PC-9 (cell line): ENCODE measurements around the gene ANKDD1A. TPM values are rescaled to one million over a fixed set of nuclear protein-coding genes. Genes with fewer than 3 reads are reported as not detected.

Experiments
- BruUV-seq: library from RNA; stranded (reverse); fragments of 400-500 nt; replicated peaks from 2 replicates; lab custom pipeline; 2021; lab: Mats Ljungman, UMichigan
- CTCF ChIA-PET: fragments of 300-600 bp; sonication (Branson Sonifier 250); formaldehyde crosslinking; loops from one replicate; lab custom pipeline; 2022; ENCODE audit warnings: antibody characterized with exemption; lab: Charles Lee
- POLR2A ChIA-PET: fragments of 300-600 bp; sonication (Branson Sonifier 250); formaldehyde crosslinking; loops from one replicate; lab custom pipeline; 2022; ENCODE audit warnings: antibody characterized with exemption; ENCODE audit not compliant: unreplicated experiment; lab: Charles Lee
- DNase-seq, 2 experiments: peaks; one replicate each; pipeline versions ENCODE4 v3.0.0 to v3.0.0-alpha.2; 2015 to 2022; ENCODE audit warnings: mixed read lengths in 1 of 2
- H2AFZ ChIP-seq: fragments of 200-600 bp; sonication (generic); 2 replicates; pipeline ENCODE4 v1.8.1; 2017; ENCODE audit warnings: antibody characterized with exemption
- H3F3A ChIP-seq: fragments of 200-600 bp; sonication (generic); 2 replicates; pipeline ENCODE4 v1.8.1; 2017; ENCODE audit warnings: antibody characterized with exemption, mild to moderate bottlenecking, low read depth; ENCODE audit not compliant: insufficient read depth
- H3K27ac ChIP-seq: fragments of 200-600 bp; sonication (generic); 2 replicates; pipeline ENCODE4 v1.6.1; 2016; ENCODE audit warnings: mixed run types
- H3K27me3 ChIP-seq: fragments of 200-600 bp; sonication (generic); 2 replicates; pipeline ENCODE4 v1.6.1; 2016; ENCODE audit warnings: low read depth, mixed run types; ENCODE audit not compliant: insufficient read depth
- H3K36me3 ChIP-seq: fragments of 200-600 bp; sonication (generic); 2 replicates; pipeline ENCODE4 v1.6.1; 2016; ENCODE audit warnings: low read depth, mixed run types
- H3K4me1 ChIP-seq: fragments of 200-600 bp; sonication (generic); replicated peaks from 2 replicates; pipeline ENCODE4 v1.6.1; 2016; ENCODE audit warnings: mixed run types; ENCODE audit not compliant: insufficient read depth
- H3K4me2 ChIP-seq: fragments of 200-600 bp; sonication (generic); 2 replicates; pipeline ENCODE4 v1.6.1; 2017; ENCODE audit warnings: mixed run types
- H3K4me3 ChIP-seq: fragments of 200-600 bp; sonication (generic); 2 replicates; pipeline ENCODE4 v1.6.1; 2016; ENCODE audit warnings: mixed run types
- H3K79me2 ChIP-seq: fragments of 200-600 bp; sonication (generic); 2 replicates; pipeline ENCODE4 v1.6.1; 2017; ENCODE audit warnings: low read depth, mixed run types
- H3K9me2 ChIP-seq: fragments of 200-600 bp; sonication (generic); 2 replicates; pipeline ENCODE4 v1.8.1; 2017; ENCODE audit warnings: mild to moderate bottlenecking; ENCODE audit not compliant: insufficient read depth
- H3K9me3 ChIP-seq: fragments of 200-600 bp; sonication (generic); 2 replicates; pipeline ENCODE4 v1.8.1; 2016; ENCODE audit warnings: low read depth; ENCODE audit not compliant: insufficient read depth
- H4K20me1 ChIP-seq: fragments of 200-600 bp; sonication (generic); 2 replicates; pipeline ENCODE4 v1.8.1; 2017; ENCODE audit not compliant: insufficient read depth
- CTCF ChIP-seq: fragments of 200-600 bp; sonication (generic); conservative IDR thresholded peaks from 2 replicates; pipeline ENCODE4 v1.6.1; 2017; ENCODE audit warnings: mixed run types, antibody characterized with exemption, mild to moderate bottlenecking, moderate library complexity
- EZH2 ChIP-seq: fragments of 200-600 bp; sonication (generic); IDR thresholded peaks from 2 replicates; pipeline ENCODE4 v1.8.0; 2017; ENCODE audit warnings: antibody characterized with exemption, low read depth
- intact Hi-C: fragments of 100-400 bp; cut with micrococcal nuclease; formaldehyde crosslinking; loops from one replicate; pipeline ENCODE4 v1.10.0; 2022; ENCODE audit not compliant: unreplicated experiment
- total RNA-seq: library from RNA; stranded (reverse); gene quantifications from 2 replicates; pipeline ENCODE4 v1.2.3, GENCODE V29; 2021

Gene ANKDD1A
- total RNA-seq, 1 experiment from 2014 or later, result 14.2 TPM

GRCh38 chr15:64950888-64951287 lies 39.2 kb downstream of the ANKDD1A start:
- ChIA-PET CTCF (interaction anchor here (0.6 kb wide), 1 partner anchor 127 kb away, joined by 8 read pairs; no protein-coding TSS in a partner anchor), POLR2A (interaction anchor here (0.6 kb wide), 1 partner anchor 93 kb away, joined by 5 read pairs; no protein-coding TSS in a partner anchor)
- Histone ChIP-seq H3K36me3 (no peaks in the 10 kb centered on the region; the same call in 1 of the 2 replicates), H3K9me2 (no peaks in the 10 kb centered on the region), H3F3A (peaks cover 10% of the 10 kb centered on the region; the same call in 1 of the 2 replicates), H2AFZ (no peak overlapping the region), H3K4me2 (no peak overlapping the region), H3K79me2 (no peaks in the 10 kb centered on the region), H3K9me3 (no peaks in the 10 kb centered on the region), H4K20me1 (no peaks in the 10 kb centered on the region), H3K4me1 (no peaks in the 10 kb centered on the region), H3K27ac (peak overlapping the region; percentile 72), H3K4me3 (no peak overlapping the region), H3K27me3 (no peaks in the 10 kb centered on the region)
- DNase-seq, result peak in 1 of 2 experiments; percentile 57
- intact Hi-C loops, result no loop called here
- BruUV-seq, result no TSS peak
- TF ChIP-seq CTCF, result no peak
- TF ChIP-seq EZH2, result no peak

- intact Hi-C loops, result no loop called here
- no peaks in the 10 kb centered on the region for H3K4me1 ChIP-seq
- H3K36me3 ChIP-seq, result no peaks in the 10 kb centered on the region; the same call in 1 of the 2 replicates
- TF ChIP-seq EZH2 (no peak), CTCF (no peak)
- no TSS peak for BruUV-seq
- H3K4me2 ChIP-seq, result no peak overlapping the region
- H3K79me2 ChIP-seq, result no peaks in the 10 kb centered on the region
- ChIA-PET POLR2A (no interaction called here), CTCF (no interaction called here)
- peaks cover 10% of the 10 kb centered on the region; the same call in 1 of the 2 replicates for H3F3A ChIP-seq
- H3K27me3 ChIP-seq, result no peaks in the 10 kb centered on the region
- DNase-seq, result no peak
- H4K20me1 ChIP-seq, result no peaks in the 10 kb centered on the region
- no peak overlapping the region for H2AFZ ChIP-seq
- H3K9me3 ChIP-seq, result no peaks in the 10 kb centered on the region
- H3K27ac ChIP-seq, result no peak overlapping the region
- no peak overlapping the region for H3K4me3 ChIP-seq
- no peaks in the 10 kb centered on the region for H3K9me2 ChIP-seq
These were observed 40.2 kb downstream of the ANKDD1A start for GRCh38 chr15:64951777-64952418.

- intact Hi-C loops, result no loop called here
- ChIA-PET CTCF (no interaction called here), POLR2A (no interaction called here)
- no peaks in the 10 kb centered on the region for H3K27me3 ChIP-seq
- no peak overlapping the region for H3K27ac ChIP-seq
- H3K79me2 ChIP-seq, result no peaks in the 10 kb centered on the region
- DNase-seq, result no peak
- H3F3A ChIP-seq, result peaks cover 10% of the 10 kb centered on the region; the same call in 1 of the 2 replicates
- no peak overlapping the region for H3K4me3 ChIP-seq
- no peaks in the 10 kb centered on the region for H3K36me3 ChIP-seq
- no peaks in the 10 kb centered on the region for H3K9me3 ChIP-seq
- no peaks in the 10 kb centered on the region for H3K4me1 ChIP-seq
- BruUV-seq, result no TSS peak
- H4K20me1 ChIP-seq, result no peaks in the 10 kb centered on the region
- H3K4me2 ChIP-seq, result no peak overlapping the region
- no peak overlapping the region for H2AFZ ChIP-seq
- no peaks in the 10 kb centered on the region for H3K9me2 ChIP-seq
- TF ChIP-seq CTCF (no peak), EZH2 (no peak)
These were observed 42.7 kb downstream of the ANKDD1A start for GRCh38 chr15:64954395-64954794.
